Kidney (tissue), 14 donors: ENCODE results near the gene ZNF860. TPM values are rescaled to one million over a fixed set of nuclear protein-coding genes. Genes with fewer than 3 reads are reported as not detected.

Experiments used
- DNase-seq, 5 donors: peaks; one replicate each; pipeline ENCODE4 v3.0.0-alpha.2; 2013 to 2020
- FAIRE-seq: peaks from 2 replicates; lab custom pipeline; 2012; peaks lifted over from hg19 to GRCh38; lab: Jason Lieb, UNC
- H3K27ac ChIP-seq, 2 donors: one replicate each; pipeline ENCODE4 v1.7.0; 2013; ENCODE audit warnings: low read depth in 2 of 2, low read length in 2 of 2, inconsistent platforms in 1 of 2
- H3K27me3 ChIP-seq: one replicate; pipeline ENCODE4 v1.7.1; 2013; ENCODE audit warnings: low read length, inconsistent platforms; ENCODE audit not compliant: control insufficient read depth, insufficient read depth
- H3K36me3 ChIP-seq, 3 donors: one replicate each; pipeline versions ENCODE4 v1.7.0 to v1.7.1; 2013; ENCODE audit warnings: low read length in 3 of 3, control low read depth in 1 of 3, inconsistent platforms in 1 of 3; ENCODE audit not compliant: insufficient read depth in 3 of 3, control insufficient read depth in 2 of 3
- H3K4me1 ChIP-seq, 3 donors: one replicate each; pipeline versions ENCODE4 v1.7.0 to v1.7.1; 2013; ENCODE audit warnings: low read length in 3 of 3, inconsistent platforms in 1 of 3, low read depth in 1 of 3; ENCODE audit not compliant: control insufficient read depth in 2 of 3, insufficient read depth in 2 of 3
- H3K4me3 ChIP-seq, 3 donors: one replicate each; pipeline versions ENCODE4 v1.7.0 to v1.8.1; 2013; ENCODE audit warnings: low read length in 3 of 3, control low read depth in 1 of 3, inconsistent platforms in 1 of 3
- H3K9ac ChIP-seq, 3 donors: one replicate each; pipeline versions ENCODE4 v1.7.0 to v1.7.1; 2013; ENCODE audit warnings: low read length in 3 of 3, control low read depth in 1 of 3, inconsistent platforms in 1 of 3
- H3K9me3 ChIP-seq, 3 donors: one replicate each; pipeline versions ENCODE4 v1.7.0 to v1.7.1; 2013; ENCODE audit warnings: low read length in 3 of 3, control low read depth in 1 of 3, inconsistent platforms in 1 of 3; ENCODE audit not compliant: control insufficient read depth in 2 of 3, insufficient read depth in 1 of 3
- intact Hi-C: fragments of 100-400 bp; cut with DNase I; formaldehyde crosslinking; loops from one replicate; pipeline ENCODE4 v1.11.1; 2022
- polyA plus RNA-seq: library from polyadenylated mRNA; stranded (reverse); fragments of 350-450 nt; fragmentation: Illumina TruSeq; extraction: RNeasy Lipid Tissue Mini Kit (QIAGEN cat#74804); gene quantifications from one replicate; pipeline ENCODE4 v1.2.3, GENCODE V29; 2014; ENCODE audit warnings: low read depth, low replicate concordance; ENCODE audit not compliant: insufficient read depth
- total RNA-seq: library from RNA; stranded (reverse); fragmentation: NEBNext Ultra II Directional; extraction: Animal tissue kit (Norgen Biotek cat#: 25700); gene quantifications from one replicate; pipeline ENCODE4 v1.2.1, GENCODE V29; 2021
- TF ChIP-seq, protein P1 (sequence below): IDR thresholded peaks from 3 replicates; pipeline ENCODE4 v1.5.1; 2012; ENCODE audit warnings: mild to moderate bottlenecking, moderate library complexity, borderline replicate concordance; ENCODE audit not compliant: insufficient read depth; ENCODE audit errors: extremely low read depth
- donor health status: control.
- donor health status: control.
- donor health status: control.
- donor health status: control.
- donor health status: control.
- donor health status: DM: yes; HTN: yes; CAD: no.
- donor health status: Normal renal cell carcinoma (clear cell type).

The ZNF860 gene
- total and polyA plus RNA-seq, 2 donors from 2014 or later, result 0.84 to 5.9 TPM

DNA sequence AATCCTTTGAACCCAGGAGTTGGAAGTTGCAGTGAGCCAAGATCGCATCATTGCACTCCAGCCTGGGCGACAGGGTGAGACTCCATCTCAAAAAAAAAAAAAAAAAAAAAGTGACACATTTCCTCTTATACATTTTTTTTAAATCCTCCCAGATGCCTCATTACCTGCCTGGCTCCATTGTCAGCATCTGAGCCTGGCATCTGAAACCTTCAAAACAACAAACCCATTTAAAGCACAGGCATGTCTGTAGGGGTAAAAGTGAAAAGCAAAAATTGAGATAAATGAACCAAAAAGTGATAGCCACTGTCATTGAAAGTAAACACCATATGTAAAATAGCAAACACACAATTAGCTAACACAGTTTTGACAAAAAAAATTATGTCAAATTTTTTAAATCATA lies 39.1 kb upstream of the ZNF860 start:
- Histone ChIP-seq H3K36me3 (no peaks in the 10 kb centered on the region), H3K27me3 (no peaks in the 10 kb centered on the region), H3K27ac (no peak overlapping the region), H3K4me3 (no peak overlapping the region), H3K4me1 (peaks cover 0 to 8% (median 7%) of the 10 kb centered on the region in 3 donors), H3K9ac (no peak overlapping the region), H3K9me3 (no peaks in the 10 kb centered on the region)
- no peak for FAIRE-seq
- TF ChIP-seq, protein P1, sequence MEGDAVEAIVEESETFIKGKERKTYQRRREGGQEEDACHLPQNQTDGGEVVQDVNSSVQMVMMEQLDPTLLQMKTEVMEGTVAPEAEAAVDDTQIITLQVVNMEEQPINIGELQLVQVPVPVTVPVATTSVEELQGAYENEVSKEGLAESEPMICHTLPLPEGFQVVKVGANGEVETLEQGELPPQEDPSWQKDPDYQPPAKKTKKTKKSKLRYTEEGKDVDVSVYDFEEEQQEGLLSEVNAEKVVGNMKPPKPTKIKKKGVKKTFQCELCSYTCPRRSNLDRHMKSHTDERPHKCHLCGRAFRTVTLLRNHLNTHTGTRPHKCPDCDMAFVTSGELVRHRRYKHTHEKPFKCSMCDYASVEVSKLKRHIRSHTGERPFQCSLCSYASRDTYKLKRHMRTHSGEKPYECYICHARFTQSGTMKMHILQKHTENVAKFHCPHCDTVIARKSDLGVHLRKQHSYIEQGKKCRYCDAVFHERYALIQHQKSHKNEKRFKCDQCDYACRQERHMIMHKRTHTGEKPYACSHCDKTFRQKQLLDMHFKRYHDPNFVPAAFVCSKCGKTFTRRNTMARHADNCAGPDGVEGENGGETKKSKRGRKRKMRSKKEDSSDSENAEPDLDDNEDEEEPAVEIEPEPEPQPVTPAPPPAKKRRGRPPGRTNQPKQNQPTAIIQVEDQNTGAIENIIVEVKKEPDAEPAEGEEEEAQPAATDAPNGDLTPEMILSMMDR, result no peak
- no peak for DNase-seq
- intact Hi-C loops, result no loop called here

DNA sequence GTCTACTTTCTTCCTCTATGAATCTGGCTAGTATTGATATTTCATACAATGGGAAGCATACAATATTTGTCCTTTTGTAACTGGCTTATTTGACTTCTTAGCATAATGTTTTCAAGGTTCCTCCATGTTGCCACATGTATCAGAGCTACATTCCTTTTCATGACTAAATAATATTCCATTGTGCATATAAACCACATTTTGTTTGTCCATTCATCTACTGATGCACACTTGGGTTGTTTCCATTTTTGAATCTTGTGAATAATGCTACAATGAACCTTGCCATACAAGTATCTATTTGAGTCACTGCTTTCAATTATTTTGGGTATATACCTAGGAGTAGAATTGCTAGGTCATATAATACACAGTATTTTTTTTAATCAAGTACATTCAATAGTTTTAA lies 38.5 kb upstream of the ZNF860 start:
- no peak overlapping the region for H3K9ac ChIP-seq
- DNase-seq (no peak), FAIRE-seq (no peak)
- peaks cover 0 to 11% (median 8%) of the 10 kb centered on the region in 3 donors for H3K4me1 ChIP-seq
- no peaks in the 10 kb centered on the region for H3K36me3 ChIP-seq
- TF ChIP-seq, protein P1, result no peak
- H3K27ac ChIP-seq, result no peak overlapping the region
- no peaks in the 10 kb centered on the region for H3K27me3 ChIP-seq
- no peak overlapping the region for H3K4me3 ChIP-seq
- intact Hi-C loops, result no loop called here
- H3K9me3 ChIP-seq, result no peaks in the 10 kb centered on the region

DNA sequence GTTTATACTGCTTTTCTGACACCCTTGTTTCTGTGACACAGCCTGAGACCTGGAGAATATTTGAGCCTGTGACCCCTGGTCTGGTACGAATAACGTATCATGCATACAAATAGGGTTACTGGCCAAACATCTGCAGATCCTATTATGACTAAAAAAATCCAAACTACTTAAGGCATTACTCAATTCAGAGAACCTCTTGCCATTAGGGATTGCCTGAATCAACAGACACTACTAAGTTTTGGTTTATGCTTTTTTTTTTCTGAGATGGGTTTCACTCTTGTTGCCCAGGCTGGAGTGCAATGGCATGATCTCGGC lies 35.9 kb upstream of the ZNF860 start:
- no peaks in the 10 kb centered on the region for H3K9me3 ChIP-seq
- TF ChIP-seq, protein P1, result no peak
- FAIRE-seq (no peak), DNase-seq (no peak)
- H3K4me1 ChIP-seq, result peaks cover 0 to 12% (median 8%) of the 10 kb centered on the region in 3 donors
- no peaks in the 10 kb centered on the region for H3K27me3 ChIP-seq
- H3K36me3 ChIP-seq, result no peaks in the 10 kb centered on the region
- H3K9ac ChIP-seq, result no peak overlapping the region
- H3K4me3 ChIP-seq, result no peak overlapping the region
- intact Hi-C loops, result no loop called here
- H3K27ac ChIP-seq, result no peak overlapping the region

DNA sequence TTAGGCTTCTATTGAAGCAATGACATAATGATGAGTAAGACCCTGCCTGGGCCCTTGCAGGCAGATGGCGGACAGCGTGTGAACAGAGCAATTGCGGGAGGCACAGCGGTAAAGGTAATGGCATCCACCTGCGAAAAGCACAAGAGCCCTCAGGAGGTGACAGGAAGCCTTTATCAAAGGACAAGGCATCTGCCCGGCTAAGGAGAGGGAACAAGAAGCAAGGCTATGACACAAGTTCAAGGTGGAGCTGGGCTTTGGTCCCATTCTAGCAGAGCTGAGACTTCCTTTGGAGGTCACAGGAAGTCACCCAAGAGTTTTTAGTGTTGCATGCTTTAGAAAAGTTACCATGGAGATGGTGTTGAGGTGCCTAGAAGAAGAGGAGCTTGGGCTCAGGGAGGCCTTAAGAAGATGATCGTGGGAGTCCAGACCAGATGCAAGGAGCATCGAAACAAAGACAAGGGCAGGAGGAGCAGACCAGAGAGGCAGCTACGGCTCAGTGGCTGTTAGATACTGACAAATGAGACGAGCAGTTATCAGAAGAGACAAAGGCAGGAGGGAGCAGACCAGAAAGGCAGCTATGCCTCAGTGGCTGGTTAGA lies 35.0 kb upstream of the ZNF860 start:
- Histone ChIP-seq H3K36me3 (no peaks in the 10 kb centered on the region), H3K27ac (no peak overlapping the region), H3K4me3 (no peak overlapping the region), H3K9ac (no peak overlapping the region), H3K4me1 (peaks cover 0 to 6% (median 4%) of the 10 kb centered on the region in 3 donors), H3K27me3 (no peaks in the 10 kb centered on the region), H3K9me3 (no peaks in the 10 kb centered on the region)
- DNase-seq (no peak), FAIRE-seq (no peak)
- TF ChIP-seq, protein P1, result no peak
- intact Hi-C loops, result no loop called here
